Ovary (tissue), 9 donors: ENCODE data around the gene MARK2. TPM values are rescaled to one million over a fixed set of nuclear protein-coding genes. Genes with fewer than 3 reads are reported as not detected.

Source experiments
- DNase-seq, 5 donors: peaks; one replicate each; pipeline ENCODE4 v3.0.0-alpha.2; 2019 to 2020
- H3K27ac ChIP-seq, 2 donors: fragments of 200-600 bp; one replicate each; pipeline versions ENCODE4 v1.5.1 to v1.8.0; 2019 to 2022
- H3K27me3 ChIP-seq: fragments of 200-600 bp; one replicate; pipeline ENCODE4 v1.8.0; 2022
- H3K36me3 ChIP-seq: fragments of 200-600 bp; sonication (generic); one replicate; pipeline ENCODE4 v1.5.1; 2019
- H3K4me1 ChIP-seq: one replicate; pipeline ENCODE4 v1.8.1; 2013; ENCODE audit warnings: mild to moderate bottlenecking, moderate library complexity; ENCODE audit not compliant: insufficient read depth
- H3K4me3 ChIP-seq: fragments of 200-600 bp; sonication (generic); one replicate; pipeline ENCODE4 v1.5.1; 2017
- H3K9me3 ChIP-seq, 2 donors: fragments of 200-600 bp in 1 of 2; sonication (generic) in 1 of 2; one replicate each; pipeline versions ENCODE4 v1.5.1 to v1.8.1; 2013 to 2019; ENCODE audit warnings: mild to moderate bottlenecking in 1 of 2, moderate library complexity in 1 of 2
- CTCF ChIP-seq, 3 donors: fragments of 450-650 bp in 2 of 3; fragments of 200-600 bp in 1 of 3; IDR thresholded peaks; one replicate each; pipeline versions ENCODE4 v1.5.1 to v1.8.0; 2016 to 2022; ENCODE audit warnings: antibody characterized with exemption in 3 of 3, mild to moderate bottlenecking in 1 of 3
- EP300 ChIP-seq: sonication (generic); formaldehyde crosslinking; IDR thresholded peaks from one replicate; pipeline ENCODE4 v1.6.1; 2017; ENCODE audit warnings: antibody characterized with exemption
- POLR2A ChIP-seq: fragments of 450-650 bp; IDR thresholded peaks from one replicate; pipeline ENCODE4 v1.6.1; 2017; ENCODE audit warnings: antibody characterized with exemption, mild to moderate bottlenecking, moderate library complexity
- WGBS, 3 donors: extraction: QIAGEN DNeasy Blood & Tissue Kit in 1 of 3; methylation state at CpG; one replicate each; pipeline versions ENCODE4 v1.1.5 to v1.1.7; 2013 to 2017; 5-methylcytosine and 5-hydroxymethylcytosine counted together
- intact Hi-C, 4 donors: fragments of 100-400 bp; cut with DNase I; formaldehyde crosslinking; loops; one replicate each; pipeline versions ENCODE4 v1.11.0 to v1.15.1; 2022 to 2023
- polyA plus RNA-seq, 2 donors: library from polyadenylated mRNA; stranded (reverse); fragments of 200-250 nt in 1 of 2; fragments of 350-450 nt in 1 of 2; fragmentation: Illumina TruSeq in 1 of 2; extraction: RNeasy Lipid Tissue Mini Kit (QIAGEN cat#74804) in 1 of 2; gene quantifications; one replicate each; pipeline ENCODE4 v1.2.3, GENCODE V29; 2013 to 2014
- total RNA-seq, 7 donors: library from RNA; depleted of rRNA in 2 of 7; stranded (reverse); fragments of >200 nt in 2 of 7; fragmentation: NEBNext Ultra II Directional in 3 of 7; extraction: Animal tissue kit (Norgen Biotek cat#: 25700) in 3 of 7; gene quantifications; one replicate each; pipeline versions ENCODE4 v1.1.0 to v1.2.4, GENCODE V29; 2016 to 2023
- donor health status: DM: no; HTN: no; CAD: no; lungs with moderate emphysema.
- donor health status: DM: no; HTN: no; CAD: no.
- donor health status: Bipolar disorder and iron deficiency.
- donor health status: DM: yes; HTN: yes; CAD: no.
- donor health status: DM: no; HTN: no; CAD: no.
- donor health status: DM: yes; HTN: yes; CAD: no.

Gene MARK2
- total and polyA plus RNA-seq, 9 donors = 12.3 to 27.8 (median 25.8) TPM

DNA sequence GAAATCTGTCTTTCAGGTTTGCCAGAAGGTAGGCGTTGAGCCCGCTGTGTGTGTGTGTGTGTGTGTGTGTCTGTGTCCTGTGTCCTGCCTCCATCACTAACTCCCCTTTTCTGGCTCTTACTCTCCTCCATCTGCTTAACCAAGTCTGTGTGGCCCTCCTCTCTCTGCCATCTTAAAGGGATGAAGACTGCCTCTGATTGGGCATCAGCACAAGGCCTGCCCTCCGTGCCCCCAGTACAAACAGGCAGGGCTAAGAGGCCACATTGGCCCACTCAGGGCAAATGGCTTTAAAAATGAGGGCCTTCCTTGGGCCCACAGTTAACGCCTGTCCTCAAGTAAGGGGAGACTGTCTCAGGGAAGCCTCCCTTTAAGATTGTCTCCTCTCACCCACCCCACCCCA lies 67.2 kb downstream of the MARK2 start:
- H3K4me3 ChIP-seq = no peak overlapping the region
- H3K9me3 ChIP-seq = no peaks in the 10 kb centered on the region
- peaks cover 9% of the 10 kb centered on the region for H3K4me1 ChIP-seq
- 92 to 99% (median 95%) methylated on average over 4 of the region's 4 CpGs for WGBS, 3 donors
- H3K36me3 ChIP-seq = no peaks in the 10 kb centered on the region
- H3K27me3 ChIP-seq = no peaks in the 10 kb centered on the region
- H3K27ac ChIP-seq = no peak overlapping the region
- DNase-seq = no peak
- TF ChIP-seq CTCF (IDR thresholded peaks at IDR 0.05) (no peak), EP300 (no peak), POLR2A (no peak)
- intact Hi-C loops = loop anchor here in 1 of 4 donors (5.0 kb wide), 1 partner anchor 34 kb away; no protein-coding TSS in a partner anchor

GRCh38 chr11:63906585-63906984 lies 67.7 kb downstream of the MARK2 start:
- Histone ChIP-seq H3K9me3 (no peaks in the 10 kb centered on the region), H3K27ac (no peak overlapping the region), H3K36me3 (no peaks in the 10 kb centered on the region), H3K4me1 (peaks cover 9% of the 10 kb centered on the region), H3K27me3 (no peaks in the 10 kb centered on the region), H3K4me3 (no peak overlapping the region)
- WGBS, 3 donors = 78 to 90% (median 86%) methylated on average over 7 of the region's 7 CpGs
- no peak for DNase-seq
- TF ChIP-seq EP300 (no peak), POLR2A (no peak), CTCF (IDR thresholded peaks at IDR 0.05) (no peak)
- intact Hi-C loops = loop anchor here in 1 of 4 donors (5.0 kb wide), 1 partner anchor 34 kb away; no protein-coding TSS in a partner anchor

DNA sequence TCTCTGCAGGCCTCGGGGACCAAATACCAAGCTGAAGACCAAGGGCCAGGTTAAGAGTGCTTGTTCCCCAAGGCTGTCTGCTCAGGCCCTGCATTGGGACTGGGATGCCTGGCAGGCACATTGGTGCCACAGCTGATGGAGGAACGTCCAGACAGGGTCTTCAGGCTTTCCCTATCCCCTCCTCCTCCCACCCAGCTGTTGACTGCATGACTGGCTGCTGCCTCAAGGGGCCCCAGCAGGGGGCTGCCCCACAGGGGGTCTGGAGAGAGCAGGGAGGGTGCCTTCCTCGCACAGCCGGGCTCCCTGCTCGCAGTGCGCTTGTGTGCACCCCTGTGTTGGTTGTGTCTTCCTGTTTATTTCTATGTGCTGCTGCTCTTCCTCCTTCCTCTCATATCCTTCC lies 68.2 kb downstream of the MARK2 start:
- no peaks in the 10 kb centered on the region for H3K36me3 ChIP-seq
- 70 to 75% (median 74%) methylated on average over 6 of the region's 6 CpGs for WGBS, 3 donors

DNA sequence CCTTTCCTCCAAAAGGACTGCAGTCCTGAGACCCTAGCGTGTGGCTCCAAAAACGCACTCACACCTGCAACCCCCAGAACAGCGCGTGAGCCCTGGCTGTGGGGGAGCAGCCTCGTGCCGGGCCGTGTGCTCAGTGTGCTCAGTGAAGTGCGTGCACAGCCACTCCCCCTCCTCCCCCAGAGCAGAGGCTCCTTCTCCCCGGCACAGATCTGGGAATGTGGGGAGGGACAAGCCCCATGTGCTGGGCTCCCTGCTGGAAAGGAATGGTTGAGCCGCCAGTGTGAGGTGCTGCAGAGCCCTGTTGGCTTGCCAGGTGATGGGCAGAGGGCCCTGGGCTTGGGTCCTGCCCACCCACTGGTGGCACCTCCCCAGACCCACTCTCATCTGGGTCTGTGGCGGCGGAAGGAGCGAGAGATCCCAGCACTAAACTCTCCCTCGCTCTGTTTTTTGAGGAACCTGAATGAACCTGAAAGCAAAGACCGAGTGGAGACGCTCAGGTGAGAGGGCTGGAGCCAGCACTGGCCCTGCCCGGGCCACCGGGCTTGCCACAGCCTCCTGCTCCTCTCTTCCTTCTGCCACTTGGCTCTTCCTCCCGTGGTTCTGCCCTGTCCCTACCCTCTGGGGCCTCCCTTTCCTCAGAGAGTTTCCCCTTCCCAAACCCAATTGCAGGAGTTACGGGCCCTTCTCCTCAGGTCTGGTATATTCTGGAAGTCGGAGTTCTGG lies 69.1 kb downstream of the MARK2 start:
- Histone ChIP-seq H3K27ac (peak overlapping the region in 1 of 2 donors; percentile 34), H3K4me3 (no peak overlapping the region), H3K4me1 (peaks cover 9% of the 10 kb centered on the region), H3K27me3 (no peaks in the 10 kb centered on the region), H3K9me3 (no peaks in the 10 kb centered on the region), H3K36me3 (no peaks in the 10 kb centered on the region)
- intact Hi-C loops = loop anchor here in 1 of 4 donors (5.0 kb wide), 1 partner anchor 36 kb away; no protein-coding TSS in a partner anchor
- TF ChIP-seq EP300 (no peak), POLR2A (no peak), CTCF (IDR thresholded peaks at IDR 0.05) (no peak)
- WGBS, 3 donors = 67 to 84% (median 68%) methylated on average over 13 to 21 of the region's 21 CpGs
- DNase-seq = peak in 2 of 5 donors; percentile 40 to 64

More for the DNA sequence above, 68.2 kb downstream of the MARK2 start:
- Histone ChIP-seq H3K4me1 (peaks cover 9% of the 10 kb centered on the region), H3K9me3 (no peaks in the 10 kb centered on the region), H3K27me3 (no peaks in the 10 kb centered on the region), H3K4me3 (no peak overlapping the region), H3K27ac (no peak overlapping the region)
- intact Hi-C loops = loop anchor here in 1 of 4 donors (5.0 kb wide), 1 partner anchor 35 kb away; no protein-coding TSS in a partner anchor
- no peak for DNase-seq
- no peak for TF ChIP-seq CTCF (IDR thresholded peaks at IDR 0.05)
- TF ChIP-seq POLR2A = no peak
- no peak for TF ChIP-seq EP300
